ENCODE data around the gene QSOX2. TPM values are rescaled to one million over a fixed set of nuclear protein-coding genes. Genes with fewer than 3 reads are reported as not detected.

QSOX2 gene
- total RNA-seq, 1 experiment from 2014 or later = 20.5 TPM

DNA sequence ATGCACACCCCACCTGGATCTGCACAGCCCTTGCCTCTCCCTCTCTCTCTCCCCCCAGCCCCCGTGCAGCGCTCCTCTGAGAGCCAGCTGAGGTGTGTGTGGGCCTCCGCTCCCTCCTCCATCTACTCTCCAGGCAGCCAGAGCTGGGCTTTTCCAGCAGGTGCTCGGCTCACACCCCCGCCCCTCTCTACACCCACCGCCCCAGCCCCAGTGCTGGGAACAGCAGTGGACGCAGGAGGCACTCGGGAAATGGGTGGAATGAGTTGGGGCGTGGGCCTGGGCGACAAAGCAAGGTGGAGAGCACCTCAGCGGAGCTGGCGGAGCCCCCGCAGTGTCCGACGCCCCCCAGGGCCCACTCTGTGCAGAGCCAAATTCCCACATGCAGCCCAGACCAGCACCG is 27.3 kb downstream of the QSOX2 start:
- H3K4me1 Mint-ChIP-seq (ENCODE audit: low read depth, unreplicated experiment) = no peaks in the 10 kb centered on the region
- CTCF ChIA-PET = no interaction called here
- no peaks in the 10 kb centered on the region for H3K9me3 Mint-ChIP-seq (ENCODE audit: low read depth, unreplicated experiment)
- H3K27me3 Mint-ChIP-seq (ENCODE audit: unreplicated experiment) = no peaks in the 10 kb centered on the region
- H3K4me3 Mint-ChIP-seq (ENCODE audit: low read depth, unreplicated experiment) = no peak overlapping the region
- TF ChIP-seq, protein P1, sequence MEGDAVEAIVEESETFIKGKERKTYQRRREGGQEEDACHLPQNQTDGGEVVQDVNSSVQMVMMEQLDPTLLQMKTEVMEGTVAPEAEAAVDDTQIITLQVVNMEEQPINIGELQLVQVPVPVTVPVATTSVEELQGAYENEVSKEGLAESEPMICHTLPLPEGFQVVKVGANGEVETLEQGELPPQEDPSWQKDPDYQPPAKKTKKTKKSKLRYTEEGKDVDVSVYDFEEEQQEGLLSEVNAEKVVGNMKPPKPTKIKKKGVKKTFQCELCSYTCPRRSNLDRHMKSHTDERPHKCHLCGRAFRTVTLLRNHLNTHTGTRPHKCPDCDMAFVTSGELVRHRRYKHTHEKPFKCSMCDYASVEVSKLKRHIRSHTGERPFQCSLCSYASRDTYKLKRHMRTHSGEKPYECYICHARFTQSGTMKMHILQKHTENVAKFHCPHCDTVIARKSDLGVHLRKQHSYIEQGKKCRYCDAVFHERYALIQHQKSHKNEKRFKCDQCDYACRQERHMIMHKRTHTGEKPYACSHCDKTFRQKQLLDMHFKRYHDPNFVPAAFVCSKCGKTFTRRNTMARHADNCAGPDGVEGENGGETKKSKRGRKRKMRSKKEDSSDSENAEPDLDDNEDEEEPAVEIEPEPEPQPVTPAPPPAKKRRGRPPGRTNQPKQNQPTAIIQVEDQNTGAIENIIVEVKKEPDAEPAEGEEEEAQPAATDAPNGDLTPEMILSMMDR (IDR thresholded peaks at IDR 0.05; ENCODE audit: unreplicated experiment) = no peak
- intact Hi-C loops (cut with micrococcal nuclease; ENCODE audit: unreplicated experiment) = no loop called here
- no peak overlapping the region for H3K27ac Mint-ChIP-seq (ENCODE audit: unreplicated experiment)
- BruUV-seq (replicated peaks) = no TSS peak
- H3K36me3 Mint-ChIP-seq (ENCODE audit: insufficient read depth, unreplicated experiment) = peaks cover 10% of the 10 kb centered on the region
- no peak for DNase-seq

DNA sequence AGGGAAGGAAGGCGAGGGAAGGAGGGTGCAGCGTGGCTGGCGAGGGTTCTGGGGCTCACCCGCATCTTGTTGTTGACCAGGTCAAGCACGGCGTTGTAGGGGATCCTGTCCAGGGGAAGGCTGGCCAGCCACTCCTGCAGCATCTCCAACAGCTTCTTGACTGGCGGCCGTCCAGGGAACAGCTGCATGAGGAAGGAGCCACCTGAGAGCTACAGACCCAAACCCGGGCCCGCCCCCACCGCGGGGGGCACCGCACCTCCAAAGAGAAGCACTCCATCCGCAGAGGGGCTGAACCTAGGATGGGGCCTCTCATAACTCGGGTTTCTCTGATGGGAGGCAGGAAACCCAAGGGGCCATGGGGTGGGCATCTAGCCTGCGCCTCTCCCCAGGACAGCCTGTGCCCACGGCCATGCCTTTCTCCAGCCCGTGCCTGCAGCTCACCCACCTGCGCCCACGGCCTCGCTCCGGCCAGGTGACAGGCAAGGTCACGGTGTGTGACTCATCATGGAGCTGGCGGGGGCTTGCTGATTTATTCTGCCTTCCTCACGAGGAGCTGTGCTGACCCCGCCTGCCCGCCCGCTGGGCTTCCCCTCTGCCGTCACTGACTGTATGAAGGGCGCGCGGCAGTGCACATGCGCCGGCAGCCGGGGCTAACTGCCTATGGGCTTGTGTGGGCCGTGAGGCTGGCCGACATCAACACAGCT is 28.9 kb downstream of the QSOX2 start:
- no peak overlapping the region for H3K4me3 Mint-ChIP-seq (ENCODE audit: low read depth, unreplicated experiment)
- no peak overlapping the region for H3K27ac Mint-ChIP-seq (ENCODE audit: unreplicated experiment)
- CTCF ChIA-PET = no interaction called here
- no peaks in the 10 kb centered on the region for H3K9me3 Mint-ChIP-seq (ENCODE audit: low read depth, unreplicated experiment)
- no peaks in the 10 kb centered on the region for H3K4me1 Mint-ChIP-seq (ENCODE audit: low read depth, unreplicated experiment)
- no peak for DNase-seq
- peaks cover 10% of the 10 kb centered on the region for H3K36me3 Mint-ChIP-seq (ENCODE audit: insufficient read depth, unreplicated experiment)
- TF ChIP-seq, protein P1 (IDR thresholded peaks at IDR 0.05; ENCODE audit: unreplicated experiment) = no peak
- H3K27me3 Mint-ChIP-seq (ENCODE audit: unreplicated experiment) = no peaks in the 10 kb centered on the region
- no TSS peak for BruUV-seq (replicated peaks)
- intact Hi-C loops (cut with micrococcal nuclease; ENCODE audit: unreplicated experiment) = no loop called here

DNA sequence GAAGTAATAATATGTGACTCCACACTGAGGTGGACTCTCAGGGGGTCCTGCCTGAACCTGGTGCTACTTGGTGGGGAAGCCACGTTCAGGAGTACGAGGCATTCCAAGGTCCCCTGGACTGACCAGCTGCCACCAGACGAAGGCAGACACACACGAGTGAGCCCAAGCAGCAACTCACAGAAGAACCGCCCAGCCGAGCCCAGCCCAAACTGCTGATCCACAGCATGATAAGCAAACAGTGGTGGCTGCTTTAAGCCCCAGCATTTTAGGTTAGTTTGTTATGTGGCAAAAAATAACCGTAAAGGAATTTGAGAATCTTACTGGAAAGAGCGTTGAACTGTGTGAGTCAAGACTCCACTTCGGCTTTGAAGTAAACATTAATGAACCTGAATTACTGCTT is 31.9 kb downstream of the QSOX2 start:
- intact Hi-C loops (cut with micrococcal nuclease; ENCODE audit: unreplicated experiment) = no loop called here
- no peak for DNase-seq
- Mint-ChIP-seq H3K4me3 (ENCODE audit: low read depth, unreplicated experiment) (no peak overlapping the region), H3K27ac (ENCODE audit: unreplicated experiment) (no peak overlapping the region), H3K4me1 (ENCODE audit: low read depth, unreplicated experiment) (no peaks in the 10 kb centered on the region), H3K9me3 (ENCODE audit: low read depth, unreplicated experiment) (no peaks in the 10 kb centered on the region), H3K27me3 (ENCODE audit: unreplicated experiment) (no peaks in the 10 kb centered on the region), H3K36me3 (ENCODE audit: insufficient read depth, unreplicated experiment) (peaks cover 5% of the 10 kb centered on the region)
- TF ChIP-seq, protein P1 (IDR thresholded peaks at IDR 0.05; ENCODE audit: unreplicated experiment) = no peak
- CTCF ChIA-PET = no interaction called here
- no TSS peak for BruUV-seq (replicated peaks)

DNA sequence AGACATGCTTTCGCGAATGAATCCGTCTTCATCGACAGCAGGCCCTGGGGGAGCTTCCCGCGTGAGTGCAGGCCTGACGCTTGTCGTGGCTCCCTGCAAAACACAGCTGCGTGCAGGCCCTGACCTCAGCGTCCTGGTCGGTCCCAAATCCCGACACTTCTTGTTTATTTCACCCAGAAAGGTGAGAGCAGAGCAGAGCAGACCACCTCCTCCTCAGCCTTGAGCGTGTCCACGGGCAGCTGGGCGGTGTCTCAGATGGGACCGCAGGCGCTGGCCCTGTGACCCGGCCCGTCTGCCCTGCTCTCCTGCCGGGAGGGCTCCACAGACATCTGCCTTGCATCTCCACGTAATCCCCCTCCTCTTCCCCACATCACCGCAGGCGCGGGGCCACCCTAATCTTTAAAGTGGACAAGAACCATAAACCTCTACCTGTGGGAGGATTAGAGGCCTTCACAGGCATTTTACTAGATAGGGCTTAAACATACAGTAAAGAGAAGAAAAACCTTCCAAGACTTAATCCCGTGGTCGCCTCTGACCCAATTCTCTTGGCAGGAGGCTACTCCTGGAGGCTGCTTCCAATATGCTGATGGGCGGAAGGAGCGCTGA is 33.2 kb downstream of the QSOX2 start:
- intact Hi-C loops (cut with micrococcal nuclease; ENCODE audit: unreplicated experiment) = no loop called here

More for the DNA sequence above, 33.2 kb downstream of the QSOX2 start:
- no peak for DNase-seq
- no TSS peak for BruUV-seq (replicated peaks)
- peaks cover 5% of the 10 kb centered on the region for H3K36me3 Mint-ChIP-seq (ENCODE audit: insufficient read depth, unreplicated experiment)
- H3K4me3 Mint-ChIP-seq (ENCODE audit: low read depth, unreplicated experiment) = no peak overlapping the region
- H3K4me1 Mint-ChIP-seq (ENCODE audit: low read depth, unreplicated experiment) = no peaks in the 10 kb centered on the region
- CTCF ChIA-PET = no interaction called here
- no peaks in the 10 kb centered on the region for H3K9me3 Mint-ChIP-seq (ENCODE audit: low read depth, unreplicated experiment)
- TF ChIP-seq, protein P1 (IDR thresholded peaks at IDR 0.05; ENCODE audit: unreplicated experiment) = no peak
- no peak overlapping the region for H3K27ac Mint-ChIP-seq (ENCODE audit: unreplicated experiment)
- no peaks in the 10 kb centered on the region for H3K27me3 Mint-ChIP-seq (ENCODE audit: unreplicated experiment)

All from Calu3 (cell line).